Vagina (tissue), 2 donors: ENCODE data around the gene GHRHR. TPM values are rescaled to one million over a fixed set of nuclear protein-coding genes. Genes with fewer than 3 reads are reported as not detected.
A peak's percentile ranks its signal among the peaks of the same experiment; 100 is the strongest.

Experiments
- DNase-seq, 2 donors: peaks; one replicate each; pipeline ENCODE4 v3.0.0-alpha.2; 2017; ENCODE audit errors: extremely low spot score in 2 of 2
- H3K27ac ChIP-seq: fragments of 200-600 bp; sonication (generic); one replicate; pipeline ENCODE4 v1.5.1; 2019
- H3K27me3 ChIP-seq: fragments of 200-600 bp; sonication (generic); one replicate; pipeline ENCODE4 v1.5.1; 2019
- H3K36me3 ChIP-seq, 2 donors: fragments of 200-600 bp; sonication (generic); one replicate each; pipeline ENCODE4 v1.5.1; 2017 to 2019
- H3K4me1 ChIP-seq: fragments of 200-600 bp; sonication (generic); one replicate; pipeline ENCODE4 v1.5.1; 2019
- H3K4me3 ChIP-seq, 2 donors: fragments of 200-600 bp; sonication (generic); 1 replicate in 1 of 2; 2 replicates in 1 of 2; pipeline ENCODE4 v1.5.1; 2016 to 2019
- H3K9me3 ChIP-seq: fragments of 200-600 bp; sonication (generic); one replicate; pipeline ENCODE4 v1.5.1; 2019
- CTCF ChIP-seq, 3 experiments: fragments of 450-650 bp in 2 of 3; fragments of 200-600 bp in 1 of 3; sonication (generic) in 1 of 3; IDR thresholded peaks; one replicate each; pipeline ENCODE4 v1.5.1; 2017 to 2019; ENCODE audit warnings: antibody characterized with exemption in 3 of 3, mild to moderate bottlenecking in 2 of 3, moderate library complexity in 2 of 3
- POLR2A ChIP-seq, 2 donors: fragments of 450-650 bp; IDR thresholded peaks; one replicate each; pipeline ENCODE4 v1.6.1; 2017; ENCODE audit warnings: antibody characterized with exemption in 2 of 2, mild to moderate bottlenecking in 2 of 2, moderate library complexity in 2 of 2
- POLR2AphosphoS5 ChIP-seq, 2 donors: sonication (generic); formaldehyde crosslinking; IDR thresholded peaks; one replicate each; pipeline ENCODE4 v1.9.0; 2017; ENCODE audit warnings: antibody characterized with exemption in 2 of 2, mild to moderate bottlenecking in 2 of 2, low read depth in 1 of 2; ENCODE audit not compliant: insufficient read depth in 1 of 2
- intact Hi-C: fragments of 100-400 bp; cut with DNase I; formaldehyde crosslinking; loops from one replicate; pipeline ENCODE4 v1.15.1; 2023
- total RNA-seq: library from RNA; depleted of rRNA; stranded (reverse); fragments of >200 nt; gene quantifications from one replicate; pipeline ENCODE4 v1.2.3, GENCODE V29; 2016

Gene GHRHR
- total RNA-seq, 1 donor from 2014 or later: not detected

GRCh38 chr7:30976381-30976780 is 12.6 kb downstream of the GHRHR start:
- Histone ChIP-seq H3K4me3 (no peak overlapping the region), H3K27ac (no peak overlapping the region), H3K4me1 (no peaks in the 10 kb centered on the region), H3K36me3 (no peaks in the 10 kb centered on the region), H3K27me3 (no peaks in the 10 kb centered on the region), H3K9me3 (no peaks in the 10 kb centered on the region)
- no peak for TF ChIP-seq POLR2A (IDR thresholded peaks at IDR 0.05)
- TF ChIP-seq CTCF (IDR thresholded peaks at IDR 0.05): no peak
- no peak for TF ChIP-seq POLR2AphosphoS5 (IDR thresholded peaks at IDR 0.05; ENCODE audit: insufficient read depth in 1 of 2, low read depth in 1 of 2)
- intact Hi-C loops: loop anchor here (5.0 kb wide), 1 partner anchor 174 kb away; no protein-coding TSS in a partner anchor
- DNase-seq: peak in 1 of 2 donors; percentile 34

GRCh38 chr7:30977222-30977621 is 13.5 kb downstream of the GHRHR start:
- DNase-seq: peak in 1 of 2 donors; percentile 44
- Histone ChIP-seq H3K27ac (no peak overlapping the region), H3K4me3 (no peak overlapping the region), H3K9me3 (no peaks in the 10 kb centered on the region), H3K27me3 (no peaks in the 10 kb centered on the region), H3K36me3 (no peaks in the 10 kb centered on the region), H3K4me1 (no peaks in the 10 kb centered on the region)
- TF ChIP-seq POLR2A (IDR thresholded peaks at IDR 0.05): no peak
- no peak for TF ChIP-seq CTCF (IDR thresholded peaks at IDR 0.05)
- no peak for TF ChIP-seq POLR2AphosphoS5 (IDR thresholded peaks at IDR 0.05; ENCODE audit: insufficient read depth in 1 of 2, low read depth in 1 of 2)
- intact Hi-C loops: loop anchor here (5.0 kb wide), 1 partner anchor 175 kb away; no protein-coding TSS in a partner anchor

GRCh38 chr7:30977896-30978564 is 14.3 kb downstream of the GHRHR start:
- Histone ChIP-seq H3K27me3 (no peaks in the 10 kb centered on the region), H3K4me1 (no peaks in the 10 kb centered on the region), H3K36me3 (no peaks in the 10 kb centered on the region), H3K9me3 (no peaks in the 10 kb centered on the region), H3K4me3 (no peak overlapping the region), H3K27ac (no peak overlapping the region)
- DNase-seq: peak in 1 of 2 donors; percentile 74
- no peak for TF ChIP-seq POLR2AphosphoS5 (IDR thresholded peaks at IDR 0.05; ENCODE audit: insufficient read depth in 1 of 2, low read depth in 1 of 2)
- TF ChIP-seq CTCF (IDR thresholded peaks at IDR 0.05): no peak
- TF ChIP-seq POLR2A (IDR thresholded peaks at IDR 0.05): no peak
- intact Hi-C loops: loop anchor here (5.0 kb wide), 1 partner anchor 176 kb away; no protein-coding TSS in a partner anchor

GRCh38 chr7:30979027-30979426 is 15.3 kb downstream of the GHRHR start:
- TF ChIP-seq POLR2AphosphoS5 (IDR thresholded peaks at IDR 0.05; ENCODE audit: insufficient read depth in 1 of 2, low read depth in 1 of 2) (no peak), CTCF (IDR thresholded peaks at IDR 0.05) (no peak), POLR2A (IDR thresholded peaks at IDR 0.05) (no peak)
- Histone ChIP-seq H3K4me1 (no peaks in the 10 kb centered on the region), H3K27ac (no peak overlapping the region), H3K36me3 (no peaks in the 10 kb centered on the region), H3K9me3 (no peaks in the 10 kb centered on the region), H3K4me3 (no peak overlapping the region), H3K27me3 (no peaks in the 10 kb centered on the region)
- peak in 1 of 2 donors; percentile 85 for DNase-seq
- intact Hi-C loops: loop anchor here (5.0 kb wide), 1 partner anchor 177 kb away; no protein-coding TSS in a partner anchor

GRCh38 chr7:30980194-30980593 is 16.4 kb downstream of the GHRHR start:
- no peak for DNase-seq
- intact Hi-C loops: loop anchor here (5.0 kb wide), 1 partner anchor 142 kb away; no protein-coding TSS in a partner anchor
- no peak overlapping the region for H3K27ac ChIP-seq
- no peaks in the 10 kb centered on the region for H3K9me3 ChIP-seq
- no peaks in the 10 kb centered on the region for H3K36me3 ChIP-seq
- no peak overlapping the region for H3K4me3 ChIP-seq
- H3K27me3 ChIP-seq: no peaks in the 10 kb centered on the region
- H3K4me1 ChIP-seq: no peaks in the 10 kb centered on the region
- no peak for TF ChIP-seq POLR2AphosphoS5 (IDR thresholded peaks at IDR 0.05; ENCODE audit: insufficient read depth in 1 of 2, low read depth in 1 of 2)
- no peak for TF ChIP-seq POLR2A (IDR thresholded peaks at IDR 0.05)
- no peak for TF ChIP-seq CTCF (IDR thresholded peaks at IDR 0.05)
